GM12878 (cell line): ENCODE data around the gene RSL24D1. TPM values are rescaled to one million over a fixed set of nuclear protein-coding genes. Genes with fewer than 3 reads are reported as not detected.
A peak's percentile ranks its signal among the peaks of the same experiment; 100 is the strongest.

Experiments
- ATAC-seq: fragments of 200-7000 bp; cut with Tn5 transposase; 3 replicates; pipeline ENCODE4 v1.9.1; 2020; ENCODE audit warnings: mild to moderate bottlenecking, moderate library complexity
- BruUV-seq: library from RNA; stranded (reverse); fragments of 400-500 nt; replicated peaks from 2 replicates; lab custom pipeline; 2021; lab: Mats Ljungman, UMichigan
- CTCF ChIA-PET: fragments of 300-600 bp; sonication (Branson Sonifier 250); formaldehyde crosslinking; extraction: SDS; loops from one replicate; lab custom pipeline; 2021; ENCODE audit warnings: inconsistent platforms; lab: Yijun Ruan, JAX
- POLR2A ChIA-PET: fragments of 350-600 bp; formaldehyde crosslinking; extraction: SDS; loops from one replicate; lab custom pipeline; 2021; ENCODE audit warnings: inconsistent platforms; lab: Charles Lee
- RAD21 ChIA-PET: fragments of 300-600 bp; sonication (Branson Sonifier 250); formaldehyde crosslinking; loops from one replicate; lab custom pipeline; 2023; ENCODE audit warnings: antibody characterized with exemption; ENCODE audit not compliant: unreplicated experiment; lab: Charles Lee
- SMC1A ChIA-PET: fragments of 300-600 bp; sonication (Branson Sonifier 250); formaldehyde crosslinking; loops from one replicate; lab custom pipeline; 2023; ENCODE audit not compliant: unreplicated experiment, uncharacterized antibody; lab: Charles Lee
- DNase-seq: peaks from one replicate; pipeline ENCODE4 v3.0.0-alpha.2; 2011; ENCODE audit warnings: low read depth, low spot score
- FAIRE-seq: peaks from 3 replicates; lab custom pipeline; 2011; peaks lifted over from hg19 to GRCh38; lab: Jason Lieb, UNC
- H2AFZ ChIP-seq: 2 replicates; pipeline ENCODE4 v1.6.0; 2011; ENCODE audit warnings: low read depth, low read length, control low read depth; ENCODE audit not compliant: control insufficient read depth
- H3K27ac ChIP-seq: 2 replicates; pipeline ENCODE4 v1.5.1; 2011; ENCODE audit warnings: control low read depth; ENCODE audit not compliant: control insufficient read depth, insufficient read depth
- H3K27me3 ChIP-seq, 2 experiments: replicated peaks in 1 of 2; 2 replicates each; pipeline versions ENCODE4 v1.6.0 to v1.6.1; 2011; ENCODE audit warnings: low read length in 1 of 2; ENCODE audit not compliant: control insufficient read depth in 2 of 2, insufficient read depth in 2 of 2
- H3K36me3 ChIP-seq, 2 experiments: 2 replicates each; pipeline ENCODE4 v1.5.1; 2011; ENCODE audit warnings: low read length in 1 of 2; ENCODE audit not compliant: control insufficient read depth in 2 of 2, insufficient read depth in 2 of 2
- H3K4me1 ChIP-seq: 2 replicates; pipeline ENCODE4 v1.6.1; 2011; ENCODE audit warnings: mild to moderate bottlenecking, low read length, moderate library complexity, mixed read lengths; ENCODE audit not compliant: control insufficient read depth, insufficient read depth
- H3K4me2 ChIP-seq: 2 replicates; pipeline ENCODE4 v1.6.0; 2011; ENCODE audit warnings: control low read depth; ENCODE audit not compliant: control insufficient read depth, insufficient read depth
- H3K4me3 ChIP-seq: fragments of 200-600 bp; sonication (generic); 2 replicates; pipeline ENCODE4 v1.5.1; 2016
- H3K79me2 ChIP-seq: 2 replicates; pipeline ENCODE4 v1.6.0; 2011; ENCODE audit warnings: low read length; ENCODE audit not compliant: control insufficient read depth, insufficient read depth
- H3K9ac ChIP-seq: 2 replicates; pipeline ENCODE4 v1.8.0; 2011; ENCODE audit warnings: low read length, control low read depth, mixed read lengths; ENCODE audit not compliant: control insufficient read depth, insufficient read depth
- H3K9me3 ChIP-seq: replicated peaks from 3 replicates; pipeline ENCODE4 v1.5.1; 2011; ENCODE audit warnings: mild to moderate bottlenecking, low read length; ENCODE audit not compliant: control insufficient read depth, insufficient read depth
- H4K20me1 ChIP-seq: 2 replicates; pipeline ENCODE4 v1.6.0; 2011; ENCODE audit not compliant: control insufficient read depth, insufficient read depth
- CHD4 ChIP-seq: fragments of 200-600 bp; sonication (generic); IDR thresholded peaks from 2 replicates; pipeline ENCODE4 v1.6.1; 2016; ENCODE audit warnings: mild to moderate bottlenecking
- ESRRA ChIP-seq: IDR thresholded peaks from 2 replicates; pipeline ENCODE4 v1.6.1; 2012; ENCODE audit warnings: mild to moderate bottlenecking, low read length, improper control_type of control experiment
- HCFC1 ChIP-seq: fragments of 150-350 bp; IDR thresholded peaks from 2 replicates; pipeline ENCODE4 v1.6.1; 2014; ENCODE audit warnings: low read length
- IKZF2 ChIP-seq, 2 experiments: fragments of 450-650 bp; IDR thresholded peaks; 2 replicates each; pipeline ENCODE4 v1.6.1; 2017; ENCODE audit warnings: mild to moderate bottlenecking in 2 of 2, moderate library complexity in 2 of 2
- KAT2A ChIP-seq: conservative IDR thresholded peaks from 2 replicates; pipeline ENCODE4 v1.6.1; 2011; ENCODE audit warnings: low read depth, low read length; ENCODE audit not compliant: control insufficient read depth
- MLLT1 ChIP-seq: fragments of 450-650 bp; IDR thresholded peaks from 2 replicates; pipeline ENCODE4 v1.6.1; 2016; ENCODE audit warnings: mild to moderate bottlenecking
- NFXL1 ChIP-seq: fragments of 450-650 bp; IDR thresholded peaks from 2 replicates; pipeline ENCODE4 v1.6.1; 2017; ENCODE audit warnings: antibody characterized with exemption, mild to moderate bottlenecking, borderline replicate concordance
- NRF1 ChIP-seq: conservative IDR thresholded peaks from 2 replicates; pipeline ENCODE4 v1.6.1; 2011; ENCODE audit warnings: mild to moderate bottlenecking, low read depth, low read length, improper control_type of control experiment
- PBX3 ChIP-seq: IDR thresholded peaks from 2 replicates; pipeline ENCODE4 v1.6.1; 2011; ENCODE audit warnings: mild to moderate bottlenecking, low read depth, low read length, moderate library complexity; ENCODE audit not compliant: insufficient replicate concordance
- SMAD1 ChIP-seq: fragments of 450-650 bp; IDR thresholded peaks from 2 replicates; pipeline ENCODE4 v1.6.1; 2018; ENCODE audit warnings: mild to moderate bottlenecking, low read depth; ENCODE audit not compliant: partially characterized antibody
- SRF ChIP-seq, 2 experiments: IDR thresholded peaks; 2 replicates each; pipeline ENCODE4 v1.6.1; 2011; ENCODE audit warnings: low read depth in 2 of 2, low read length in 2 of 2, mild to moderate bottlenecking in 1 of 2, moderate library complexity in 1 of 2
- WGBS: methylation state at CpG from one replicate; pipeline ENCODE4 v1.1.6; 2016; ENCODE audit warnings: low lambda C conversion rate; ENCODE audit not compliant: insufficient replicate concordance, insufficient coverage; ENCODE audit errors: missing lambda C conversion rate; 5-methylcytosine and 5-hydroxymethylcytosine counted together
- in situ Hi-C: fragments of 300-500 bp; cut with MboI; formaldehyde crosslinking; loops from 9 replicates; pipeline ENCODE4 v1.14.3; 2018; ENCODE audit warnings: mixed read lengths
- intact Hi-C: fragments of 100-400 bp; cut with micrococcal nuclease; formaldehyde crosslinking; loops from one replicate; pipeline ENCODE4 v1.14.2; 2022; ENCODE audit not compliant: unreplicated experiment
- polyA plus RNA-seq, 11 experiments: library from polyadenylated mRNA; depleted of rRNA in 4 of 11; unstranded in 6 of 11; stranded (reverse) in 5 of 11; fragments of >200 nt; fragmentation: Nextera tagmentation in 4 of 11; fragmentation: Illumina TruSeq in 1 of 11; extraction: Ambion mirVana in 4 of 11; extraction: Trizol in 1 of 11; gene quantifications; 1 replicate in 1 of 11; 2 replicates in 10 of 11; pipeline versions ENCODE4 v1.2.1 to v1.2.3, GENCODE V29; 2011 to 2016; ENCODE audit warnings: inconsistent platforms in 2 of 11, missing spikeins in 2 of 11, low read depth in 1 of 11
- total RNA-seq, 4 experiments: library from RNA; depleted of rRNA in 3 of 4; stranded (reverse); fragments of >200 nt in 3 of 4; fragmentation: Illumina TruSeq in 1 of 4; extraction: Trizol in 1 of 4; gene quantifications; 2 replicates each; pipeline versions ENCODE4 v1.2.1 to v1.2.3, GENCODE V29; 2013 to 2021

RSL24D1 gene
- total and polyA plus RNA-seq, 10 of the 15 experiments (the other 5 are each of a cell fraction or from before 2014, with no cell fraction given): 94.9 to 249 (median 121) TPM

DNA sequence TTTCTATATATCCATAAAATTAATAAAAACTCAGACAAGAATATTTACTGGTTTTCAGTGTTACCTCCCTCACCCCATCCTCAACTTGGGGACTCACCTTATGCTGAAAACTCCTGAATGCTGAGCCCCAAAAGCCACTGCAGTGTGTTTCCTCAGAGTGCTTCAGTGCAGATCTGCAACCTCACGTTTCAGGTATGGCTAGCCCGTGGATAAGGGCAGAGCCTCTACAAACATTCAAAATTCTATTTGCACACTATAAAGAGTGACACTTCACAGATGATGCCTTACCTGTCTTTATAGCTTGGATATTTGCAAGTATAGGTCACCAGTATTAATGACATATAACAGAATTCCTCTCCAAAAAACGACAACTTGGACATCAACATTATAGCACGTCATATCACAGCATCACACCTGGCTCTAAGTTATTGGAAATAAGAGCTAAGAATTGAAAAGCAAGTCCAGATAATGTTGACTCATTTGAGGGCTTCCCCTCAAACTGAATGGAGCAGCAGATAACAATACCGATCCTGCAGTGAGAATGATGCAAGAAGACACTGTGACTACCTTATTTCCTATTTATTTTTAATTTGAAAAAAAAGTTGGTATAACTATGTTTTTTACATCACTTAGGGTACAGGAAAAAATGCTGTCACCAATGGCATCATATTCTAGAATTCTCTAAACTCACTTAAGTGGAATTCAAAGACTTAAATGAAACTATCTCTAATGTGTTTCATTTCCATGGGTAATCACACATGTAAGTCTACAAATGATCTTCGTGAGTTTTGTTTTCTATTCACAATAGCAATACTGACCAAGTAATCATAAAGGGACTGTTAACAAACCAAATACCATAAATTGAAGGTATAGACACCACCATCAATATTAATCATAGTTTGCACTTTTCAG lies 40.7 kb upstream of the RSL24D1 start:
- FAIRE-seq (no peak), DNase-seq (no peak), ATAC-seq (peak; percentile 60; the same call in 2 of the 3 replicates)
- Histone ChIP-seq H3K4me3 (no peak overlapping the region), H3K36me3 (no peaks in the 10 kb centered on the region), H3K79me2 (no peaks in the 10 kb centered on the region), H3K4me1 (no peaks in the 10 kb centered on the region), H3K27ac (no peak overlapping the region), H3K9me3 (no peaks in the 10 kb centered on the region), H2AFZ (no peak overlapping the region), H3K27me3 (no peaks in the 10 kb centered on the region), H4K20me1 (no peaks in the 10 kb centered on the region), H3K4me2 (no peak overlapping the region), H3K9ac (no peak overlapping the region)
- SMC1A ChIA-PET: interaction anchor here (1.0 to 1.9 kb wide), 6 partner anchors 9 to 50 kb away, joined by 3 to 9 read pairs (median 4); no protein-coding TSS in a partner anchor
- POLR2A ChIA-PET: no interaction called here
- CTCF ChIA-PET: interaction anchor here (0.7 to 2.2 kb wide), 4 partner anchors 9 to 136 kb away, joined by 3 to 5 read pairs (median 4); no protein-coding TSS in a partner anchor
- intact Hi-C loops (no loop called here), in situ Hi-C loops (no loop called here)
- no TSS peak for BruUV-seq
- RAD21 ChIA-PET: no interaction called here
- TF ChIP-seq HCFC1: no peak
- no peak for TF ChIP-seq NRF1
- no peak for TF ChIP-seq SRF (IDR thresholded peaks at IDR 0.05; ENCODE audit: low read depth in 2 of 2, low read length in 2 of 2)
- TF ChIP-seq KAT2A: no peak
- no peak for TF ChIP-seq IKZF2 (IDR thresholded peaks at IDR 0.05)
- TF ChIP-seq CHD4: no peak
- 100% methylated on average over 6 of the region's 6 CpGs for WGBS

- H3K36me3 ChIP-seq: no peaks in the 10 kb centered on the region
- no peaks in the 10 kb centered on the region for H4K20me1 ChIP-seq
- no peaks in the 10 kb centered on the region for H3K4me1 ChIP-seq
- H3K27ac ChIP-seq: no peak overlapping the region
- FAIRE-seq (no peak), DNase-seq (no peak), ATAC-seq (no peak)
- 87% methylated on average over 2 of the region's 4 CpGs for WGBS
- H3K27me3 ChIP-seq: no peaks in the 10 kb centered on the region
- SMC1A ChIA-PET: interaction anchor here (1.1 kb wide), 1 partner anchor 11 kb away, joined by 3 read pairs; no protein-coding TSS in a partner anchor
- in situ Hi-C loops (no loop called here), intact Hi-C loops (no loop called here)
- RAD21 ChIA-PET: no interaction called here
- no peak overlapping the region for H2AFZ ChIP-seq
- no peaks in the 10 kb centered on the region for H3K79me2 ChIP-seq
- POLR2A ChIA-PET: no interaction called here
- H3K4me3 ChIP-seq: no peak overlapping the region
- no peak overlapping the region for H3K9ac ChIP-seq
- no peaks in the 10 kb centered on the region for H3K9me3 ChIP-seq
- CTCF ChIA-PET: no interaction called here
- no TSS peak for BruUV-seq
- no peak overlapping the region for H3K4me2 ChIP-seq
- no peak for TF ChIP-seq SMAD1
- TF ChIP-seq MLLT1: no peak
- no peak for TF ChIP-seq ESRRA
- no peak for TF ChIP-seq NFXL1
- no peak for TF ChIP-seq PBX3
Measured at GRCh38 chr15:55235546-55236036, 38.9 kb upstream of the RSL24D1 start.
